Neural progenitor cell (in vitro differentiated cells): Measurements from ENCODE around the gene EPHA2. TPM values are rescaled to one million over a fixed set of nuclear protein-coding genes. Genes with fewer than 3 reads are reported as not detected.

ENCODE experiments used
- DNase-seq: peaks from one replicate; pipeline ENCODE4 v3.0.0-alpha.2; 2016; ENCODE audit warnings: low spot score
- H2AFZ ChIP-seq: fragments of 200-600 bp; sonication (generic); replicated peaks from 2 replicates; pipeline ENCODE4 v1.6.1; 2016; ENCODE audit warnings: antibody characterized with exemption
- H3F3A ChIP-seq: fragments of 200-600 bp; sonication (generic); 2 replicates; pipeline ENCODE4 v1.6.1; 2016; ENCODE audit warnings: antibody characterized with exemption, low read depth
- H3K27ac ChIP-seq: fragments of 200-600 bp; sonication (generic); 2 replicates; pipeline ENCODE4 v1.5.1; 2016; ENCODE audit warnings: mild to moderate bottlenecking
- H3K27me3 ChIP-seq: fragments of 200-600 bp; sonication (generic); 2 replicates; pipeline ENCODE4 v1.6.1; 2016; ENCODE audit warnings: mild to moderate bottlenecking, moderate library complexity
- H3K36me3 ChIP-seq: fragments of 200-600 bp; sonication (generic); 2 replicates; pipeline ENCODE4 v1.5.1; 2016
- H3K4me1 ChIP-seq: fragments of 200-600 bp; sonication (generic); 2 replicates; pipeline ENCODE4 v1.6.1; 2016; ENCODE audit warnings: mixed run types
- H3K4me2 ChIP-seq: fragments of 200-600 bp; sonication (generic); 2 replicates; pipeline ENCODE4 v1.6.1; 2016
- H3K4me3 ChIP-seq: fragments of 200-600 bp; sonication (generic); 2 replicates; pipeline ENCODE4 v1.5.1; 2016
- H3K79me2 ChIP-seq: fragments of 200-600 bp; sonication (generic); 2 replicates; pipeline ENCODE4 v1.6.1; 2016; ENCODE audit warnings: low read depth
- H3K9ac ChIP-seq: fragments of 200-600 bp; sonication (generic); 2 replicates; pipeline ENCODE4 v1.6.1; 2016
- H3K9me3 ChIP-seq: fragments of 200-600 bp; sonication (generic); 2 replicates; pipeline ENCODE4 v1.5.1; 2016; ENCODE audit warnings: low read depth
- H4K20me1 ChIP-seq: fragments of 200-600 bp; sonication (generic); 2 replicates; pipeline ENCODE4 v1.6.1; 2016; ENCODE audit warnings: low read depth
- H3K27ac Mint-ChIP-seq: 3 replicates; pipeline ENCODE4 v1.8.0; 2021; ENCODE audit warnings: mixed read lengths
- H3K27me3 Mint-ChIP-seq: 2 replicates; pipeline ENCODE4 v1.8.0; 2022; ENCODE audit warnings: low read depth, mild to moderate bottlenecking, inconsistent platforms, moderate library complexity, mixed read lengths; ENCODE audit not compliant: insufficient read depth
- H3K36me3 Mint-ChIP-seq: 3 replicates; pipeline ENCODE4 v1.8.0; 2021; ENCODE audit warnings: mixed read lengths
- H3K4me1 Mint-ChIP-seq: 3 replicates; pipeline ENCODE4 v1.8.0; 2021; ENCODE audit warnings: mixed read lengths
- H3K4me3 Mint-ChIP-seq: 3 replicates; pipeline ENCODE4 v1.8.0; 2021; ENCODE audit warnings: mild to moderate bottlenecking, moderate library complexity, mixed read lengths
- H3K9me3 Mint-ChIP-seq: 3 replicates; pipeline ENCODE4 v1.8.0; 2020; ENCODE audit warnings: mixed read lengths
- CTCF ChIP-seq: fragments of 200-600 bp; sonication (generic); IDR thresholded peaks from 2 replicates; pipeline ENCODE4 v1.5.1; 2017; ENCODE audit warnings: antibody characterized with exemption, mild to moderate bottlenecking
- EZH2 ChIP-seq: fragments of 200-600 bp; sonication (generic); IDR thresholded peaks from 2 replicates; pipeline ENCODE4 v1.6.1; 2017; ENCODE audit warnings: antibody characterized with exemption, mild to moderate bottlenecking, moderate library complexity
- EZH2phosphoT487 ChIP-seq: fragments of 200-600 bp; sonication (generic); IDR thresholded peaks from 2 replicates; pipeline ENCODE4 v1.6.1; 2017; ENCODE audit warnings: antibody characterized with exemption
- total RNA-seq: library from RNA; depleted of rRNA; stranded (reverse); fragments of >200 nt; gene quantifications from 2 replicates; pipeline ENCODE4 v1.2.3, GENCODE V29; 2015; ENCODE audit warnings: low replicate concordance

EPHA2 gene
- total RNA-seq, 1 donor from 2014 or later = 14.9 TPM

GRCh38 chr1:16078925-16079656 lies 76.8 kb downstream of the EPHA2 start:
- Histone ChIP-seq H3K27me3 (peaks cover 31% of the 10 kb centered on the region), H3K79me2 (no peaks in the 10 kb centered on the region), H3K9ac (no peak overlapping the region), H3F3A (no peaks in the 10 kb centered on the region), H2AFZ (peak overlapping the region; percentile 78), H3K4me1 (peaks cover 7% of the 10 kb centered on the region), H3K27ac (no peak overlapping the region), H3K4me3 (no peak overlapping the region), H3K9me3 (no peaks in the 10 kb centered on the region), H3K4me2 (no peak overlapping the region), H3K36me3 (no peaks in the 10 kb centered on the region), H4K20me1 (no peaks in the 10 kb centered on the region)
- peak; percentile 85 for DNase-seq
- H3K4me1 Mint-ChIP-seq = peaks cover 32% of the 10 kb centered on the region
- no peaks in the 10 kb centered on the region for H3K9me3 Mint-ChIP-seq
- no peak overlapping the region for H3K4me3 Mint-ChIP-seq
- H3K27me3 Mint-ChIP-seq = peaks cover 28% of the 10 kb centered on the region
- no peaks in the 10 kb centered on the region for H3K36me3 Mint-ChIP-seq
- TF ChIP-seq EZH2phosphoT487 (no peak), EZH2 (no peak), CTCF (peak; percentile 92)
- peak overlapping the region; percentile 74 for H3K27ac Mint-ChIP-seq

- no peak overlapping the region for H2AFZ ChIP-seq
- DNase-seq = peak; percentile 3
- no peaks in the 10 kb centered on the region for H4K20me1 ChIP-seq
- H3K27me3 Mint-ChIP-seq = peaks cover 26% of the 10 kb centered on the region
- H3K4me1 Mint-ChIP-seq = peaks cover 37% of the 10 kb centered on the region
- H3K36me3 ChIP-seq = no peaks in the 10 kb centered on the region
- H3F3A ChIP-seq = peaks cover 4% of the 10 kb centered on the region
- H3K4me3 Mint-ChIP-seq = no peak overlapping the region
- H3K4me3 ChIP-seq = no peak overlapping the region
- H3K79me2 ChIP-seq = no peaks in the 10 kb centered on the region
- H3K36me3 Mint-ChIP-seq = no peaks in the 10 kb centered on the region
- peak overlapping the region; percentile 70 for H3K27ac Mint-ChIP-seq
- H3K27me3 ChIP-seq = peaks cover 44% of the 10 kb centered on the region
- no peaks in the 10 kb centered on the region for H3K9me3 ChIP-seq
- no peak overlapping the region for H3K9ac ChIP-seq
- no peak for TF ChIP-seq EZH2
- TF ChIP-seq CTCF = no peak
- TF ChIP-seq EZH2phosphoT487 = no peak
- no peak overlapping the region for H3K4me2 ChIP-seq
- H3K9me3 Mint-ChIP-seq = no peaks in the 10 kb centered on the region
- peaks cover 17% of the 10 kb centered on the region for H3K4me1 ChIP-seq
- no peak overlapping the region for H3K27ac ChIP-seq
Measured at GRCh38 chr1:16077406-16078245, 78.2 kb downstream of the EPHA2 start.

GRCh38 chr1:16076865-16077238 lies 79.0 kb downstream of the EPHA2 start:
- Histone ChIP-seq H3K9ac (no peak overlapping the region), H3K27ac (no peak overlapping the region), H3K4me2 (no peak overlapping the region), H3K79me2 (no peaks in the 10 kb centered on the region), H3K27me3 (peaks cover 52% of the 10 kb centered on the region), H3F3A (peaks cover 9% of the 10 kb centered on the region), H3K9me3 (no peaks in the 10 kb centered on the region), H3K4me3 (no peak overlapping the region), H3K4me1 (peaks cover 20% of the 10 kb centered on the region), H3K36me3 (no peaks in the 10 kb centered on the region), H2AFZ (no peak overlapping the region), H4K20me1 (no peaks in the 10 kb centered on the region)
- H3K4me3 Mint-ChIP-seq = no peak overlapping the region
- DNase-seq = no peak
- H3K36me3 Mint-ChIP-seq = no peaks in the 10 kb centered on the region
- peaks cover 37% of the 10 kb centered on the region for H3K4me1 Mint-ChIP-seq
- H3K9me3 Mint-ChIP-seq = no peaks in the 10 kb centered on the region
- H3K27ac Mint-ChIP-seq = peak overlapping the region; percentile 17
- TF ChIP-seq CTCF = no peak
- no peak for TF ChIP-seq EZH2phosphoT487
- no peak for TF ChIP-seq EZH2
- peaks cover 26% of the 10 kb centered on the region for H3K27me3 Mint-ChIP-seq
